Peyer's patch (tissue), 4 donors: ENCODE results near the gene SLC4A1AP. TPM values are rescaled to one million over a fixed set of nuclear protein-coding genes. Genes with fewer than 3 reads are reported as not detected.

Experiments
- DNase-seq, 3 donors: peaks; one replicate each; pipeline ENCODE4 v3.0.0-alpha.2; 2017 to 2019
- H3K27ac ChIP-seq, 4 donors: fragments of 200-600 bp; sonication (generic); one replicate each; pipeline ENCODE4 v1.5.1; 2016 to 2019
- H3K27me3 ChIP-seq, 2 donors: fragments of 200-600 bp; sonication (generic); one replicate each; pipeline ENCODE4 v1.5.1; 2019
- H3K36me3 ChIP-seq, 3 donors: fragments of 200-600 bp; sonication (generic); one replicate each; pipeline ENCODE4 v1.5.1; 2016 to 2019
- H3K4me1 ChIP-seq, 4 donors: fragments of 200-600 bp; sonication (generic); one replicate each; pipeline ENCODE4 v1.5.1; 2016 to 2019
- H3K4me3 ChIP-seq, 4 donors: fragments of 200-600 bp; sonication (generic); 1 replicate in 3 of 4; 2 replicates in 1 of 4; pipeline ENCODE4 v1.5.1; 2016 to 2019; ENCODE audit warnings: mild to moderate bottlenecking in 1 of 4
- H3K9me3 ChIP-seq, 4 donors: fragments of 200-600 bp; sonication (generic); one replicate each; pipeline ENCODE4 v1.5.1; 2016 to 2019; ENCODE audit warnings: mild to moderate bottlenecking in 1 of 4
- POLR2A ChIP-seq, 2 donors: fragments of 450-650 bp; IDR thresholded peaks; one replicate each; pipeline ENCODE4 v1.5.1; 2017; ENCODE audit warnings: antibody characterized with exemption in 2 of 2, mild to moderate bottlenecking in 2 of 2, moderate library complexity in 2 of 2
- total RNA-seq, 4 donors: library from RNA; depleted of rRNA; stranded (reverse); fragments of >200 nt; gene quantifications; one replicate each; pipeline ENCODE4 v1.1.0, GENCODE V29; 2016
- TF ChIP-seq, protein P1 (sequence below), 6 experiments: fragments of 450-650 bp in 4 of 6; fragments of 200-600 bp in 2 of 6; sonication (generic) in 1 of 6; IDR thresholded peaks; one replicate each; pipeline ENCODE4 v1.5.1; 2017 to 2019; ENCODE audit warnings: antibody characterized with exemption in 6 of 6, mild to moderate bottlenecking in 3 of 6, moderate library complexity in 1 of 6

The SLC4A1AP gene
- total RNA-seq, 4 donors from 2014 or later: 18.6 to 47.0 (median 21.9) TPM

DNA sequence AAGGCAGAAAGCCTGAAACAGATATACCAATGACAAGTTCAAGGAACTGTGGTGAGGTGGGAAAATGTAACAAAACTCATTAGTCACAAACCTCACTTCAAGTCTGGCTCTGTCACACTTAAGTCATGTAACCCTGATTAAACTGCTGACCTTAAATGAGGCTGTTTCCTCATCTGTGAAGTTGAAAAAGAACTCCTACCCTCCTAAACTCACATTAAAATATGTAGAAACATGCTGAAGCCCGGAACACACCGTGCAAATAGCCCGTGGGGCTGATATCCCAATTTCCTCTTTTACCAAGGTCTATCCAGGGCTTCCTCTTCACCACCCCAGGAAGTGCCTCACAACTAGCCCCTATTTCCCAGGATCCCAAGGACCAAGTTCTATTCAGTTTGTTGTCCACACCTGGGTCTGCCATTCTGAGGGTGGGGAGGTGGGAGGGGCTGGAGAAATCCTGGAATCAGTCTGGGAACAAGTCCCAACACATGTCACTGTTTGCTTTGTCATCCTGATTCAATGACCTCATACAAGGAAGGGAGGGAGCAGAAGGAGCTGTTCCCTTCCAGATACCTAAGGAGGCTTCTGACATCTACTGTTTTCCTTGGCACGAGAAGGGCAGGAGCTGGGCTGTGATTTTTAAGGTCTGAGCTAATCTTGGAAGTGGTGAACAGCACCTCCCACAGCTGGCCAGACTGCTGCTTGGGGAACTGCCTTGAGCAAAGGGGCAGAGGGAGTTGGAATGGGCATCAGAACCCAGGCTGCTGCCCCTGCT lies 42.3 kb downstream of the SLC4A1AP start:
- peak in 2 of 3 donors; percentile 58 to 65 for DNase-seq
- H3K27me3 ChIP-seq: no peaks in the 10 kb centered on the region
- H3K9me3 ChIP-seq: no peaks in the 10 kb centered on the region
- H3K4me1 ChIP-seq: peaks cover 0 to 3% (median 0%) of the 10 kb centered on the region in 4 donors
- H3K27ac ChIP-seq: peak overlapping the region in 3 of 4 donors; percentile 4 to 71 (median 51)
- no peak overlapping the region for H3K4me3 ChIP-seq
- TF ChIP-seq, protein P1, sequence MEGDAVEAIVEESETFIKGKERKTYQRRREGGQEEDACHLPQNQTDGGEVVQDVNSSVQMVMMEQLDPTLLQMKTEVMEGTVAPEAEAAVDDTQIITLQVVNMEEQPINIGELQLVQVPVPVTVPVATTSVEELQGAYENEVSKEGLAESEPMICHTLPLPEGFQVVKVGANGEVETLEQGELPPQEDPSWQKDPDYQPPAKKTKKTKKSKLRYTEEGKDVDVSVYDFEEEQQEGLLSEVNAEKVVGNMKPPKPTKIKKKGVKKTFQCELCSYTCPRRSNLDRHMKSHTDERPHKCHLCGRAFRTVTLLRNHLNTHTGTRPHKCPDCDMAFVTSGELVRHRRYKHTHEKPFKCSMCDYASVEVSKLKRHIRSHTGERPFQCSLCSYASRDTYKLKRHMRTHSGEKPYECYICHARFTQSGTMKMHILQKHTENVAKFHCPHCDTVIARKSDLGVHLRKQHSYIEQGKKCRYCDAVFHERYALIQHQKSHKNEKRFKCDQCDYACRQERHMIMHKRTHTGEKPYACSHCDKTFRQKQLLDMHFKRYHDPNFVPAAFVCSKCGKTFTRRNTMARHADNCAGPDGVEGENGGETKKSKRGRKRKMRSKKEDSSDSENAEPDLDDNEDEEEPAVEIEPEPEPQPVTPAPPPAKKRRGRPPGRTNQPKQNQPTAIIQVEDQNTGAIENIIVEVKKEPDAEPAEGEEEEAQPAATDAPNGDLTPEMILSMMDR (IDR thresholded peaks at IDR 0.05): no peak
- no peak for TF ChIP-seq POLR2A (IDR thresholded peaks at IDR 0.05)
- H3K36me3 ChIP-seq: no peaks in the 10 kb centered on the region

DNA sequence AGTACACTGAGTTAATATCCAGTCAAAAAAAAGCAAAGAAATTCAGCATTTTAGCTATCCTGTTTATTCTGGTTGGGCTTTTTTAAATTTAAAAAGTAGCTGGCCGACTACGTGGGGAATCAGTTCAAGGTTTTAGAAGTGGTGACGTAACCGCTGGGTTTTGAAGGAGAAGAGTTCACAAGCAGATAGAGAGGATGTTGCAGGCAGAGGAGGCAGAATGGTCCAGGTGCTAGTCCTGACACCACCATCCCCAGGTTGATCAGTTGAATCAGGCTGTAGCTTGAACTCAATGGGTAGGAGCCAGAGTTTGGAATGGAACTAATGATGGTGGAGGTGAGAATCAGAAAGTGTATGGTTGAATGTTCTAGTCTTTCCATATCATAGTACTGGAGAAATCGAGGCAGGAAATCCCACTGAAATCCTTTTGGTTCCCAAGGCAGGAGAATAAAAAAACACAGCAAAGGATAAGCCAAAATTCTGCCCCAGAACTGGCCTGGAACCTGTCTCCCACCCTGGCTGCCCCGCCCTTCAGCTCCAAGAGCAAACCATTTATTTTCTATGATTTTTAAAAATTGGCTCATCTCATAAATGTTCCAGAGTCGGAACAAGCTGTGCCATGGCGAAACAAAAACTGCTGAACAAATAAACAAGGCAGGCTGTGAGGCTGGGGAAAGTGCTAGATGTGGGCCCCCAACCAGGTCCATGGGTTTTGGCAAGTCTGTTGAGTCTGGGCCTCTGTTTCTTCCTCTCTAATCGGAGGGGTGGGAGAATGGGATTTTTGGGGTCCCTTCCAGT lies 44.0 kb downstream of the SLC4A1AP start:
- Histone ChIP-seq H3K36me3 (no peaks in the 10 kb centered on the region), H3K4me3 (no peak overlapping the region), H3K9me3 (no peaks in the 10 kb centered on the region), H3K27ac (peak overlapping the region in 1 of 4 donors; percentile 71), H3K4me1 (peaks cover 0 to 3% (median 0%) of the 10 kb centered on the region in 4 donors), H3K27me3 (no peaks in the 10 kb centered on the region)
- TF ChIP-seq, protein P1 (IDR thresholded peaks at IDR 0.05): no peak
- TF ChIP-seq POLR2A (IDR thresholded peaks at IDR 0.05): no peak
- DNase-seq: no peak

DNA sequence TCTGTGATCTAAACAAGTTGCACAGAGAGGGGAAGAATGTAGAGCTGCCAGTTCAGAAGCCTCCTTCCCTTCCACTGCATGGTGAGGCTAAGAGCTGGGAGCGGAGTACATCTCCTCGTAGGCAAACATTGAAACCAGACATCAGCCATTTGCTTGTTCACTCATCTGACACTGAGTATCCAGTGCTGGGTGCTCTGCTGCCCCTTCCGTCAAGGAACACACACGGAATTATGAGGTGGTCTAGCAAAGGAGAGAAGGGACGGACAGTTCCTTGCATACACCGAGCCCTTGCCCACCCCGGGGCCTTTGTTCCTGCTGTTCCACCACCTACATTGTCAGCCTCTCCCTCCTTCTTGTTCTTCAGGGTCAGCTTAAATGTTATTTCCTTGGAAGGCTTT lies 44.6 kb downstream of the SLC4A1AP start:
- peaks cover 0 to 3% (median 0%) of the 10 kb centered on the region in 4 donors for H3K4me1 ChIP-seq
- no peak overlapping the region for H3K4me3 ChIP-seq
- no peak for TF ChIP-seq POLR2A (IDR thresholded peaks at IDR 0.05)
- TF ChIP-seq, protein P1 (IDR thresholded peaks at IDR 0.05): no peak
- H3K27ac ChIP-seq: no peak overlapping the region
- no peaks in the 10 kb centered on the region for H3K9me3 ChIP-seq
- no peaks in the 10 kb centered on the region for H3K36me3 ChIP-seq
- H3K27me3 ChIP-seq: no peaks in the 10 kb centered on the region
- DNase-seq: no peak

DNA sequence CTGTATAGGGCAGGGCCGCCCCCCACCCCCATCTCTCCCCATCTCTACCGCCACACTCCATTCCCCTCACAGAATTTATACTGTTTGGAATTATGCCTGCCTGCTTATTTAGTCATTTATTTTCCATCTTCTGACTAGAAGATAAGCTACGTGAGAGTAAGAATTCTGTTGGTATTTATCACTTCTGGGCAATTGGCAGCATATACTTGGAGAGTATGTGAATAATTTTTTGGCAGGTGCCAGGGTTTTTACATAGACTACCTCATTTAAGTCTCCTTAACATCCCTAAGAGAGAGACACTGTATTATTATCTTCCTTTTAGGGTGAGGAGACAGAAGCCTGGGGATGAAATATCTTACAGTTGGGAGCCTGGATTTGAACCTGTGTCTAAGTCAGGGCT lies 45.0 kb downstream of the SLC4A1AP start:
- H3K27me3 ChIP-seq: no peaks in the 10 kb centered on the region
- peaks cover 0 to 3% (median 0%) of the 10 kb centered on the region in 4 donors for H3K4me1 ChIP-seq
- H3K9me3 ChIP-seq: no peaks in the 10 kb centered on the region
- H3K36me3 ChIP-seq: no peaks in the 10 kb centered on the region
- H3K27ac ChIP-seq: no peak overlapping the region
- DNase-seq: no peak
- TF ChIP-seq, protein P1 (IDR thresholded peaks at IDR 0.05): no peak
- TF ChIP-seq POLR2A (IDR thresholded peaks at IDR 0.05): no peak
- no peak overlapping the region for H3K4me3 ChIP-seq

DNA sequence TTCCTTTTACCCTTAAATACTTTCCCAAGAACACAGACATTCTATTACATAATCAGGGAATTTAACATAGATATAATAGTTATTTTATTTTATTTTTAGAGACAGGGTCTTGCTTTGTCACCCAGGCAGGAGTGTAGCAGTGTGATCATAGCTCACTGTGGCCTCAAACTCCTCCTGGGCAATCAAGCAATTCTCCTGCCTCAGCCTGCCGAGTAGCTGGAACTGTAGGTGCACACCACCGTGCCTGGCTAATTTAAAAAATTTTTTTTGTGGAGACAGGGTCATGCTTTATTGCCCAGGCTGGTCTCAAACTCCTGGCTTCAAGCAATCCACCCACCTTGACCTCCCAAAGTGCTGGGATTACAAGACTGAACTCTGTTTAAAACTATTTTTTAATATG lies 45.6 kb downstream of the SLC4A1AP start:
- TF ChIP-seq POLR2A (IDR thresholded peaks at IDR 0.05): no peak
- TF ChIP-seq, protein P1 (IDR thresholded peaks at IDR 0.05): no peak

More for the DNA sequence above, 45.6 kb downstream of the SLC4A1AP start:
- no peaks in the 10 kb centered on the region for H3K36me3 ChIP-seq
- no peaks in the 10 kb centered on the region for H3K27me3 ChIP-seq
- H3K27ac ChIP-seq: no peak overlapping the region
- no peak overlapping the region for H3K4me3 ChIP-seq
- DNase-seq: no peak
- no peaks in the 10 kb centered on the region for H3K4me1 ChIP-seq
- no peaks in the 10 kb centered on the region for H3K9me3 ChIP-seq
